Activated T-cell treated with anti-CD3 and anti-CD28 coated beads for 1 hour (primary cell): ENCODE data around the gene OCEL1.
"Not testable (repeated sequence)": the region's sequence is repeated elsewhere in the genome, so short reads cannot be mapped to it uniquely, and the experiment has no call there.

Experiments used
- DNase-seq: peaks from one replicate; pipeline ENCODE4 v3.0.0-alpha.2; 2020; ENCODE audit warnings: low read depth

OCEL1 gene

GRCh38 chr19:17263712-17264640 lies 38.0 kb downstream of the OCEL1 start:
- DNase-seq: no peak

GRCh38 chr19:17264641-17264979 lies 38.6 kb downstream of the OCEL1 start, which contains the start of gene USHBP1:
TSS of gene USHBP1 (minus strand) at chr19:17264745. CDS start at chr19:17264299, 446 bp downstream.
- no peak for DNase-seq

GRCh38 chr19:17266026-17266425 lies 40.0 kb downstream of the OCEL1 start:
- DNase-seq: no peak

- no peak for DNase-seq
Observed at GRCh38 chr19:17266589-17266974, 40.6 kb downstream of the OCEL1 start.

- peak; percentile 83 for DNase-seq
Observed at GRCh38 chr19:17266975-17267788, 41.2 kb downstream of the OCEL1 start, which contains the start of gene BABAM1. TSS of gene BABAM1 (plus strand) at chr19:17267443. CDS start at chr19:17268807, 1,364 bp downstream.

GRCh38 chr19:17268754-17269153 lies 42.7 kb downstream of the OCEL1 start:
- no peak for DNase-seq

- DNase-seq: not testable (repeated sequence)
Observed at GRCh38 chr19:17274892-17275291, 48.9 kb downstream of the OCEL1 start.

GRCh38 chr19:17275441-17276175 lies 49.6 kb downstream of the OCEL1 start:
- no peak for DNase-seq
